ENCODE measurements around the gene ARID1B.

The ARID1B gene

DNA sequence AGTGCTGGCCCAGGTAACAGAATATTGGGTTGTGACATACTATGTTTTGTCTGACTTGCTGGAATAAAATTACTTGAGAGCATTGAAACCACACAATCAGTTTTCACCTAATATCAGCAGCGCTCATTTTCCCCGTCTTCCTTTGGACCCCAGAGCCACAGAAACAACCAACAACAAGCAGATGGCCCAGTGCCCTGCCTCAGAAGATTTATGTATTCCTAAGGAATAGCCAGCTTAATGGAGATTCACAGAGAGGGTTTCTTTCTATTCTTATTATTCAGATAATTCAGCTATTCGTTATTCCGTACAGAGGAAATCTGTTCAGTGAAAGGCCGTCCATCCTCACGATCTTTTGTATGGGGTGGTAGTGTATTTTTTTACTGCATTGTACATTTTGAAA, 391.3 kb downstream of the ARID1B start:
- no peak for DNase-seq (ENCODE audit: extremely low read depth in 1 of 2, low read depth in 1 of 2)

- no peak for DNase-seq (ENCODE audit: extremely low read depth in 1 of 2, low read depth in 1 of 2)
Observed at GRCh38 chr6:157169226-157169625, 392.0 kb downstream of the ARID1B start.

DNA sequence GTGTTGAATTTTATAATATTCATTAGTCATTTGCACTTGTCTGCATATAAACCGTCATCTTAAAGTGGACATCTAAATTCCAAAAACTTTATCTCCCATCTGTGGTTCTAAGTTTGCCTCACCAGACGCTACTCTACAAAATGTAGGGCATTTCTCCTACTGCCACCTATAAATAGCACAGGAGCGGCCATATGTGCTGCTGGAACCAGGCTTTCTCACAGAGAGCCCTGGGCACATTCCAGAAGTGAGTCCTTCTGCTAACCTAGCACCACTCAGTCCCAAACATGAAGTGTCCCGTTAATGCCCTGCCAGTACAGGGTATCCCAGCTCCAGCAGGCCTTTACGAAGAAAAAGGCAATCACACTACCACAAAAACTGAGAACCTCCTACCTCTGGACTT, 392.5 kb downstream of the ARID1B start:
- DNase-seq (ENCODE audit: extremely low read depth in 1 of 2, low read depth in 1 of 2), result no peak

GRCh38 chr6:157170535-157170934, 393.4 kb downstream of the ARID1B start:
- DNase-seq (ENCODE audit: extremely low read depth in 1 of 2, low read depth in 1 of 2), result no peak

DNA sequence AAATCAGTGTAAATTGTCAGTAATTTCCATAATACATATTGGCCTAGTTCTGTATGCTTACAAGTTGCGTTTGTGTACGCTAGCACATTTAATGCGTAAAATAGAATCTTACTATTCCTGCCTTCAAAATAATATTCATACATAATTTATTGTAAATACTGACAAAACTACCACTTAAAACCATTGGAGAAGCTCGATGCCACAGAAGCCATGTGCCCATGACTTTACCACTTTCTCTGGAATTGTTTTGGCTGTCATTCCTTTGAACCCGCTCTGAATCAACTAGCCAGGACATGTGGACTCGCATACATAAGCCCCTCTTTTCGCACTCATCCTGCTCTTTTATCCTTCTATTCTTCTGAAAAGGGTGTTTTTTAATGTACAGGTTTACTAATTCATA, 394.6 kb downstream of the ARID1B start:
- DNase-seq (ENCODE audit: extremely low read depth in 1 of 2, low read depth in 1 of 2), result no peak

GRCh38 chr6:157172231-157172701, 395.1 kb downstream of the ARID1B start:
- DNase-seq (ENCODE audit: extremely low read depth in 1 of 2, low read depth in 1 of 2), result no peak

DNA sequence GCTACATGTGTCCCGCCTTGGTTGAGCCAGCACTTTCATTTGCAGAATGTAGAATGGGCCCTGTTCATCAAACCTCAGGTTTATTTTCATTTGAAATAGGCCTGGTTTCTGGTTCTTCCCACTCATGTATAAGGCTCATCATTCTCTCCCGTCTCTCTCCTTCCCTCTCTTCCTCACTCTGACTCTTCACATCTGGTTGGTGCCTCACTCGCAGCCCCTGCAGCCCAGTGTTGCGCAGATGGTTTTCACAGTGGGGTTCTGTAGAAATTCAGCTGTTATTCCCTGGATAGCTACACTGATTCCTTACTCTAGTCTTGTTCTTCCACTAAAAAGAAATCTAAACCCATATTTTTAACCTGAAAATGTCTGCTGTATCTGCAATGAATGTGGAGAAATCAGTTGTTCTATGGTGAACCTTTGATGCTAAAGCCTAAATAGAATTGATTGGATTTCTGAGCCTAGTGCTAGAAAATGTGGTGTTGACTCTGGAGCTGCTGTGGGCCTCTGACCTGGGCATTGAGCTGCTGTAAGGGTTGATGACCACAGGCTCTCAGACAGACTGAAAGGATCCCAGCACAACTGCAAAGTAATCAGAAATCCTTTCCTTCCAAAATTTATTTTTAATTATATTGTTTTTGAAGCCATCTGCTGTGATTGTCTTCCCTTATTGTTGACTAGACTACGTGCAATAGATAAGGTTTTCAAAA, 395.8 kb downstream of the ARID1B start:
- no peak for DNase-seq (ENCODE audit: extremely low read depth in 1 of 2, low read depth in 1 of 2)

DNA sequence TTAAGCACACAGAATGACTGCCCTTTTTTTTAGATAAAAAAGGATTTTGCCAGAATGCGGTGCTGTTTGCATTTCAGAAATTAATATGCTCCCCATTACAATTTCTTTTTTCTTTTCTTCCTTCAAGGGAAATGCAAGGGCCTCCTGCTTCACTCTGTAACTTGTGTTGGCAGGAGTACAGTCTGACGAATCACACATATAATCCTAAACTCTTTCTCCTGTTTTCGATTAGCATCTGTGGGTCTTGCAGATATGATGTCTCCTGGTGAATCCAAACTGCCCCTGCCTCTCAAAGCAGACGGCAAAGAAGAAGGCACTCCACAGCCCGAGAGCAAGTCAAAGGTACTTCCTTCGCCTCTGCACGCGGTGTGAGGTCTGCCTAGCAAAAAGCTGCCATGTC, 396.6 kb downstream of the ARID1B start:
- DNase-seq (ENCODE audit: extremely low read depth in 1 of 2, low read depth in 1 of 2), result no peak

GRCh38 chr6:157174731-157175130, 397.6 kb downstream of the ARID1B start:
- no peak for DNase-seq (ENCODE audit: extremely low read depth in 1 of 2, low read depth in 1 of 2)

DNA sequence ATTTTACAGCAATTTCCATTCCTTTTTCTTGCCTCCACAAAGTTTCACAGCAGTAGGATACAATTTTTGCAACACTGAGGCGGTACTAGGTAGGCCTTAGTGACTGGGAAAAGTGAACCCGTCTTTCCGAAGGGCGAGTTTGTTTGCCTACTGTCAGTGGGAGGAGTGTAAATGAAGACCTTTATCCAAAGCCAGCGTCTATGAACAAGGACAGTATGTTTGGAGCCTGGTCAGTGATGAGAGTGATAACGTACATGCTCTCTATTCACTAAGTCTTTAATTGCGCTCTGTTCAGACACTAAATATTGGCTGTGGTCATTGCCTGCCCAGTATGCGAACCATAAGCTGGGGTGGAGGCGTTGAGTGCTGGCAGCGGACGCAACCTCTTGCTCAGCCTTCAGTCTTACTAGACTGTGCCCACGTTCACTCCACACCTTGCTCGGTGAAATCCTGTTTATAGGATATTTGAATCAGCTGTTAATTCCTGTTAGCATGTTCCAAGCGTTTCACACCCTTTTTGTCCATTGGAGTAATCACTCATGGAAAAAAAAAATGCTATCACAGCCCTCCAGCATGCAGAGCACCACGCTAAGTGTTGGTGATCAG, 400.7 kb downstream of the ARID1B start:
- DNase-seq (ENCODE audit: extremely low read depth in 1 of 2, low read depth in 1 of 2), result no peak

- DNase-seq (ENCODE audit: extremely low read depth in 1 of 2, low read depth in 1 of 2), result no peak
Observed at GRCh38 chr6:157181649-157182048, 404.5 kb downstream of the ARID1B start.

DNA sequence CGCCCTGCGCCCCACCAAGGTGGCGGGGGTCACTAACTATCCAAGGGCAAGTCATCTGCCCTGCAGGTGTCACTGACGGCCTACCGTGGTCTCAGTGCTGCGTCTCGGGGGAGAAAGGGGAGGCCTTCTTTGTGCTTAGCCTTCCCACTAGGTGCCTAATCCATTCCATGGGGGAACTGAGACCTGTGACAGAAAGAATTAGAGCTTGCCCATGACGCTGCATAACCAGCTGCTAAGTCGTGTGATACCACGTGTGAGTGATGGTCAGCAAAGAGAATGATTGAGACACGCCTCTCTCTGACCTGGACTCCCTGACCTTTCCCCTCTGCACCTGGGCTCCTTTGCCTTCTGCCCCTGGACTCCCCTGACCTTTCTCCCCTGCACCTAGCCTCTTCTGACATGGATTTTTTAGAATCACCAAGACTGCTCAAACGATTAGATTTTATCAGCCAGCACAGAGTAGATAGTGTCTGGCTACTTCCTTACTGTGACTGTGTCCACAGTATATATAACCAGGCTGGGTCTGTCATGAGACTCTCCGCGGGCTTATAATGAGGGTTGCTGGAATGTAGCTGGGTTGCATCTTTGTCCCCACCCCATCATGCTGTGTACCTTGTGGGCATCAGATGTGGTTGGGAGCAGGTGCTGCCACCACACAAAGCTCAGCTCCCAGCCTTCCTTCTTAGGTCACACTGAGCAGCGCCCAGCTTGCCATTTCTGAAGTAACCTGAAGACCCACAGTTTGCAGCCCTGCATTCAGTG, 405.5 kb downstream of the ARID1B start:
- DNase-seq (ENCODE audit: extremely low read depth in 1 of 2, low read depth in 1 of 2), result no peak

DNA sequence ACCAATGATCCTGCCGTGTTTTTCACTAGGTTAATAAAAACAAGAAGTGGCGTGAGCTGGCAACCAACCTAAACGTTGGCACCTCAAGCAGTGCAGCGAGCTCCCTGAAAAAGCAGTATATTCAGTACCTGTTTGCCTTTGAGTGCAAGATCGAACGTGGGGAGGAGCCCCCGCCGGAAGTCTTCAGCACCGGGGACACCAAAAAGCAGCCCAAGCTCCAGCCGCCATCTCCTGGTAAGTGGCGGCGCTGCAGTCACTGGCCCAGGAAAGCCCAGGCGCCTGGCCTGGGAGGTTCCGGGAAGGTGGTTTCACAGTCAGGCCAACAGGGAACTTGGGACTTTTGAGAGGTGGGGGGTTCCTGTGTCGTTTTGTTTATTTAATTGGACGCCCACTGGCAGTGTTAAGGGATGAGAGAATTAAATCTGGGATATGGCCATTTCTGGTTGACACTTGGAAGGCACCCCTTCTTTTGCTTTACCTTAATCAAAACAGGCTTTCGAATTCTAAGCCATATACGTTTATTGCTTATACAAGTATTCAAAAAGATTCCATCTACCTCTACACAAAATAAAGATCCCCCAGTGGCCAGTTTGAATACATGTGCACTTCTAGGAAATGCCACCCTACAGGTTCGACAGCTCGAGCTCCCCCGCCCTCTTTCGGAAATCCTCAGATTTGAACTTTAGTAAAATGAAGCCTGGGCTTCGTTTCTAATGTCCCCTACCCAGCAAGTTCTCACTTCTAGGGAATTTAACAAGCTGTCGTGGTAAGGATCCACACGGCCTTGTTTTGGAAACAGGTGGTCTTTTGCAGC, 407.2 kb downstream of the ARID1B start:
- DNase-seq (ENCODE audit: extremely low read depth in 1 of 2, low read depth in 1 of 2), result peak; percentile 4 to 19

GRCh38 chr6:157185171-157185570, 408.0 kb downstream of the ARID1B start:
- no peak for DNase-seq (ENCODE audit: extremely low read depth in 1 of 2, low read depth in 1 of 2)

DNA sequence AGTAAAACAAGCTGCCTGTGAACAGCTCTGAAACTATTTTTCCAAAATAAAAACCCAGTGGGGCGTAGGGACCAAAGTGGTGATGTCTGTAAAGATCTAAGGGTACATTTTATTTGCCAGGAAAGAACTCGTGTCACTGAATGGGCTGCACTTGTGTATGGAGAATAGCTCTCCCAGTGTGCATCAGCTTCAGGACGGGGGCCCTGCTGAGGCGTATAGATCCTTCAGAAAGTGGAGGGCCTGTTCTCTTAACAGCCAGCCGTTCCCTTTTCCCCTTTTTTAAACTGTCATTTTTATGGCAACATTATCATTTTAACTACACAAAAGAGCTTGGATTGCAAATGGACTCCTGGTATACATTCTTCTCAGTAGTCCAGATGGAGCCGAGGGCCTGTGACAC, 408.8 kb downstream of the ARID1B start:
- no peak for DNase-seq (ENCODE audit: extremely low read depth in 1 of 2, low read depth in 1 of 2)

DNA sequence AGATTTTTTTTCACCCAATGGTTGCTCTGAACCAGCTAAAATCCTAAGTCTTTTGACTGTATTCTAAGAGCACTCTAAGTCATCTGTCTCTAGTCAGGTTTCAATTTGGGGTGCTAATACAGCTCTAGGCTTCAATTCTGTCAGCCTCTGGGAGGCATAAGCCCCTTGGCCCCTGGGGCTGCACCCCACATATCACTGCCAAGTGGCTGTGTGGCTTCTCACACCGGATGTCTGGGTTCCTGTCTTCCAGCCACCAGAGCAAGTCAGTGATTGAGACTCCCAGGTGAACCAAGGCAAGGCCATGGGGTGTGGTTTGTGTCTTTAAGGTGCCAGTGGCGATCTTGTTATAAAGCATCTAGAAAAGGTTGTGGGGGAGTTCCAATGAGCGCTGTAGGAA, 409.6 kb downstream of the ARID1B start:
- no peak for DNase-seq (ENCODE audit: extremely low read depth in 1 of 2, low read depth in 1 of 2)

DNA sequence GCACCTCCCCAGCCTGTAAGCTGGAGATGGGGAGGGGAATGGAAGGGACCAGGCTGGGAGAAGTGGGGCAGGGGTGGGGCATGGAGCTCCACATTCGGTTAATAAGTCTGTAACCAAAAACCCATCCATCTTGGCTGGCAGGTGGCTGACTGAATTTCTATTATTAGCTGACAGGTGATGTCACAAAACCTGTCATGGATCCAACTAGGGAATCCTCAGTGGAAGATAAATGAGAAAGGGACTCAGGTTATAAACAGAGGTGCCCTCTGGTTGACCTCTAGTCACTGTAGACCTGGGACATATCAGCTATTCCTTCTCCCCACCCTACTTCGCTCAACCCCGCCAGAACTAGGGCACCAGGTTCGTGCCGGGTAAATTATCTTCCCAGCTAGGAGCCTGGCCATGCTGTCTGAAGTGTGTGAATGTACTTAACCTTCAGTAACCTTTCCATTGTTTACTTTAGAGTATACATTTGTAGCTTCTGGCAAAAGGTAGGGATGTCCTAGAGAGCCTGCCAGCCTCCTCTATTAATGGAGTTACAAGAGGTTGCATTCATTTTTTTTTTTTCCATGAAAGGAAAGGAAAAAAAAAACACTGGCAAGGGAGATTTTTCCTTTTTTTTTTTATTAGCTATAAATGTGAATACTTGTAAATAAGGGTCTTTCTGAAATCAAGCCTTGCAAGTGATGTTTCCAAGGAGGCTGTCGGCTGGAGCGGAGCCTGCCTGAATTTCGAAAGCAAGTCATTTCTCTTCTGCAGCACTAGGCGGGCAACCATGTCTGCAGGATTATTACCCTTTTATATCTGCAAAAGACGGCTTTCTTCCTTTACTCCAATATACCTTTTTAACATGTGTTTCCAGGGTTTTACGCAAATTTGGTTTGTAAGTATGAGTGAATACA, 410.3 kb downstream of the ARID1B start:
- DNase-seq (ENCODE audit: extremely low read depth in 1 of 2, low read depth in 1 of 2), result no peak

DNA sequence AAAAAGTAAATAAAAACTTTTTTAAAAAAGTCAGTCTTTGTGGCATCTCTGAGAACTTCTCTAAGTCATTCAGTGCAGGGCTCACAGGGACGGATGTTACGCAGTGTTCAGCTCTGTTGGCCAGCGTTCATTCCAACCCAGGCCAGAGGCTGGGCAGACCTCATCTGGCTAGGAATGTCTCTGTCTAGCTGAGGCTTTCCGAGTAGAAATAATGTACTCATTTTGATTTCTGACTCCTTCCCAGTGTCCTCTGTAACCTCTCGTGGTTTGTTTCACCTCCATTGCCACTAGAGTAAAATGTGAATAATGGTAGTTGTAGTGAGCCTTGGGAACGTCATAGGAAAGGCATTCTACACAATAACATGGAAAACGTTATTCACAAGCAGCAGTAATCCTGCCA, 411.0 kb downstream of the ARID1B start:
- no peak for DNase-seq (ENCODE audit: extremely low read depth in 1 of 2, low read depth in 1 of 2)

- DNase-seq (ENCODE audit: extremely low read depth in 1 of 2, low read depth in 1 of 2), result no peak
Observed at GRCh38 chr6:157193443-157193996, 416.3 kb downstream of the ARID1B start.

GRCh38 chr6:157194110-157194509, 416.9 kb downstream of the ARID1B start:
- no peak for DNase-seq (ENCODE audit: extremely low read depth in 1 of 2, low read depth in 1 of 2)
